ENCODE results near the gene FILIP1.

Gene FILIP1

GRCh38 chr6:75382634-75382900 is 111.0 kb downstream of the FILIP1 start:
- DNase-seq (ENCODE audit: low read depth in 1 of 2, low spot score in 1 of 2): no peak

DNA sequence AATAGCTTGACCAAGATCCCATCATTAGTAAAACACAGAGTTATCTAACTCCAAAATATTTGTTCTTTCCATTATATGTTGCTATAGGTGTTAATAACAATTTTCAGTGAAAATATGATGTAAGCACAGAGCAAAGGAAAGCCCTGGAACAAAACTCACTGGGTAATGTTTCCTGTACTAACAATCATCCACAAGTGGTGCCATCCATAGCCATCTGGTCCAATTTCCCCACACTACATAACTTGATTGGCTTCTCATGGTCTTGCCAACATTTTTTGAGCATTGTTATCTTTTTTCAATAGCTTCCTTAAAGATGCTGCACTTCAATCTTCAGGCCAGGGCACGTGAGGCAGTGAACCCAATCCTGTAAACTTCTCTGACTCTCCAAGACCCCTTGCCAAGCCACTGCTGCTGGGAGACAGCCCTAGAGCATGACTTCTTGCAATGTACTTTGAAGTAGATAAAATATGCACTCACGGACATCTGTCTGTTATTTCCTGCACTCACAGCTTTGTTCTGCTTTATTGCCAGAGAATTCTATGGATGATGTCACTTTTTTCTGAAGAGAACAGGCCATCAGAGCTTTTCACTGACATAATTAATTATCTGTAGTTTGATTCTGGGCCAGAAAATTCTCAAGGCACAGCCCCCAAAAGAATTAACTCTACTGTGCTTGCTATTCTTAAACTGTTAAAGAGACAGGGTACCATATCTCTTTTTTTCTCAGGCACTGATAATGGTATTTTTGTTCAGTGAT is 111.5 kb downstream of the FILIP1 start:
- DNase-seq (ENCODE audit: low read depth in 1 of 2, low spot score in 1 of 2): no peak

- no peak for DNase-seq (ENCODE audit: low read depth in 1 of 2, low spot score in 1 of 2)
Observed at GRCh38 chr6:75379536-75379935, 114.1 kb downstream of the FILIP1 start.

- no peak for DNase-seq (ENCODE audit: low read depth in 1 of 2, low spot score in 1 of 2)
Observed at GRCh38 chr6:75378101-75378500, 115.5 kb downstream of the FILIP1 start.

DNA sequence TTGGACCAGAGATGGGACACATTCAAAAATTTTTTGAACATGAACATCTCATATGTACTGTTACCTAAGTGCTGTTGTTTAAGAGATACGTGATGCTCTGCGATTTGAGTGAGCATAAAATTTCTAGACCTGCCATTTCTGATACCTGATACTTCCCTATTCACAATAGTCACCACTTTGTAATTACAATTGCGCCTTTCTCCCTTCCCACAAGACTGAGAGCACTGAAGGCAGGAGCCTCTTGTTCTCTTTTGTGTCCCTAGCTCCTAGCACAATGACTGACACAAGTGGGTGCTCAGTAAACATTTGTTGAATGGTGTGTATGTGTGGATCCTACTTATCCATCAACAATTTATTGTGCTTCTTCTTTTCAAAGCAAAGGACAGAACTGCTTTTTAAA is 116.2 kb downstream of the FILIP1 start:
- no peak for DNase-seq (ENCODE audit: low read depth in 1 of 2, low spot score in 1 of 2)

DNA sequence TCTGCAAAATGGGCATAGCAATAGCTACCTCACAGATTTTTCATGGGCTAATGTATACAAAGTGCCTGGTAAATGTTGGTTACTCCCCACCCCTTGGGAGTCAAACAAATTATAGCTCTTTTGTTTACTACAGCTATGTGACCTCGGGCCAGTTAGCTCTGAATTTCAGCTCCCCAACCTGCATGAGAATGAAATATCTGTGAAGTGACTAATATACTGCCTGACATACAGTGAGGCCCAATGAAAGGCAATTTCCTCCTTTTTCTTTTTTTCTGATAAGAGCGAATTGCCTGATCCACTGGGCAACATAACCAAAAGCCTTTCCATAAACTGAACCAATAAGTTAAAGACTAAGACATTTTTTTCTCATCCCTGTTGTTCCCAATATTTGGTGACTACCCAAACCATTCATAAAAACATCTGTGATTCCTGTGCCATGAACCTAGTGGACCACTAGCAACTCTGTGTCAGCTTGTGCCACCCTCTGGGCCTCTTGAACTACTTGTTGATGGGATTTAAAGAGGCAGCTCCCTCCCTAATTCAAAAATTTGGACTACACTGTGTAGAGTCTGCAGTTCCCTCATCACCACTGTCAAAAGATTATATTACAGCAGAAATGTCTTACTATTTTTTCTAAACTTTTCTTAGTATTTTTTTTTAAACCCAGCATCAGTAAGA is 117.1 kb downstream of the FILIP1 start:
- no peak for DNase-seq (ENCODE audit: low read depth in 1 of 2, low spot score in 1 of 2)

- DNase-seq (ENCODE audit: low read depth in 1 of 2, low spot score in 1 of 2): no peak
Observed at GRCh38 chr6:75374961-75375400, 118.6 kb downstream of the FILIP1 start.

DNA sequence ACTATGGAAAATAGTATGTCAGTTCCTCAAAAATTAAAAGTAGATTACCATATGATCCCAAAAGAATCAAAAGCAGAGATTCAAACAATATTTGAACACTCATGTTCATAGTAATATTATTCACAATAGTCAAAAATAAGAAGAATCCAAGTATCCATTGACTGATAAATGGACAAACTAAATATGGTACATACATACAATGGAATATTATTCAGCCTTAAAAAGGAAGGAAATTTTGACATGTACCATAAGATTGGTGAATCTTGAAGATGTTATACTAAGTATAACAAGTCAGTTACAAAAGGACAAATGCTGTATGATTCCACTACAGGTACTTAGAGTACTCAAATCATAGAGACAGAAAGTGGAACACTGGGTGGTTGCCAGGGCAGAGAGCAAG is 120.7 kb downstream of the FILIP1 start:
- no peak for DNase-seq (ENCODE audit: low read depth in 1 of 2, low spot score in 1 of 2)

GRCh38 chr6:75370011-75370410 is 123.6 kb downstream of the FILIP1 start:
- DNase-seq (ENCODE audit: low read depth in 1 of 2, low spot score in 1 of 2): no peak

- DNase-seq (ENCODE audit: low read depth in 1 of 2, low spot score in 1 of 2): no peak
Observed at GRCh38 chr6:75368864-75369402, 124.7 kb downstream of the FILIP1 start.

DNA sequence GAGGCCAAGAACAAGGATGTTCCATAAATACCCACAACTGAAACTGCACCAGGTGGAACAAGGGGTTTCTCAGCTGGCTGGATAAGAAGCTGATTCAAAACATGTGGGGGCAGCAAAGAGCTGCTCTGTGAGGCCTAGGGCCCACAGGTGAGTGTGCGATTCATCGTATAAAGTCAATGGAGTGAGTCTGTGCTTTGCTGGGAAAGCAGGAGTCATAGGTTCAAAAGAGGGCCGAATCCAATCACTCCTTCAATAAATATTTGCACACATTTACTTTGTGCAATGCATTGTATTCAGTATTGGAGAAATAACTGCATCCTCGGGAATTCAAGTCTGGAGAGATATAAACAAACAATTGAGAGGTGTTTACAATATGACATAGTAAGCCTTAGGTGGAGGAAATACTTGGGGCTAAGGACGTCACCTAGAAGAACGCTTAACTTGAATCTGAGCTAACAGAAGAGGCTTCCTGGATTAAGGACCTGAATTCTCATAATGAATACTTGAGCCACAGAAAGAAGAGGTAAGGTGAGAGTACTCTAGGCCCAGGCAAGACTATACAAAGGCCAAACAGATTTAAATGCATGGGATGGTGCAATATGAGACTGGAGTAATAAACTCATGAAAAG is 125.3 kb downstream of the FILIP1 start:
- no peak for DNase-seq (ENCODE audit: low read depth in 1 of 2, low spot score in 1 of 2)

DNA sequence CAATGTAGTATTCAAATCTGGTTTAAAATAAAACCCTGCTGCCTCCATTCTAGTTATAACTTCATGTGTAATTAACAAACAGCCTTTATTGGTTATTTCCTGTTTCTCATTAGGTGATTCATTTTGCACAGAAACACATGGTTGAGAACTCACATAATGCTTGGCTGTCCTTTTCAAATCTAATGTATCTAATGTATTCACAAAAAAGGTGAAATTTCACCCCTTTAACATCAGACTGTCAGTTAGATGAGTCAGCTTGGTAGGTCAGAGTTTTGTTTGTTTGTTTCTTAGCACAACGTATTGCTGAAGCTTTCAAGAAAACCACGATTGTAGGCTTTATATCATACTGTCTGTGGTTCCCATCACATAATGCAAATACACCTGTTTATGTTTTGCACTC is 130.3 kb downstream of the FILIP1 start:
- no peak for DNase-seq (ENCODE audit: low read depth in 1 of 2, low spot score in 1 of 2)

- no peak for DNase-seq (ENCODE audit: low read depth in 1 of 2, low spot score in 1 of 2)
Observed at GRCh38 chr6:75353644-75354043, 140.0 kb downstream of the FILIP1 start.

DNA sequence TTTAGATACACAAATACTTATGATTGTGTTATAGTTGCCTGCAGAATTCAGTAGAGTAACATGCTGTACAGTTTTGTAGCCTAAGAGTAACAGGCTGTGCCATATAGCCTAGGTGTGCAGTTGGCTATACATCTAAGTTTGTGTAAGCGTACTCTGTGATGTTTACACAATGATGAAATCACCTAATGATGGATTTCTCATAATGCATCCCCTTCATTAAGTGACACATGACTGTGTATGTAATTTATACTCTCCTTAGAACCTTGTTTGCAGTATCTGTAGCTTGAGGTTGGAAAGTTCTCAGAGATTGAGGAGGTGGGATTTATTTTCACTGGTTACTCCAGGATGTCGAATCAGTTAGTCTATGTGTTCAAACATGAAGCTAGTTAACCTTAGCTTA is 142.0 kb downstream of the FILIP1 start:
- no peak for DNase-seq (ENCODE audit: low read depth in 1 of 2, low spot score in 1 of 2)

DNA sequence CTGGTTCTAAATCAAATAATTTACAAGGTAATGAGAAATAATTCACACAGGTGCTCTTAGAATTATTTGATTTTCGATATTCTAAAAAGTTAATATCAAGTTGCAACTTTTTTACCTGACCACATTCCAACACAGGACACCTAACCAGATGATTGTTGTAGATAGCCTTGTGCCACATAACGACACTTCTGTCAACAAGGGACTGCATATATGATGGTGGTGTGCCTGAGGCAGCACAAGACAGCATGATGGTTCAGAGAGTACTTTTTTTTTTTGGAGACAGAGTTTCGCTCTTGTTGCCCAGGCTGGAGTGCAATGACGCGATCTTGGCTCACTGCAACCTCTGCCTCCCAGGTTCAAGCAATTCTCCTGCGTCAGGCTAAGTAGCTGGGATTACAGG is 142.8 kb downstream of the FILIP1 start:
- DNase-seq (ENCODE audit: low read depth in 1 of 2, low spot score in 1 of 2): no peak

- no peak for DNase-seq (ENCODE audit: low read depth in 1 of 2, low spot score in 1 of 2)
Observed at GRCh38 chr6:75350156-75350555, 143.4 kb downstream of the FILIP1 start.

DNA sequence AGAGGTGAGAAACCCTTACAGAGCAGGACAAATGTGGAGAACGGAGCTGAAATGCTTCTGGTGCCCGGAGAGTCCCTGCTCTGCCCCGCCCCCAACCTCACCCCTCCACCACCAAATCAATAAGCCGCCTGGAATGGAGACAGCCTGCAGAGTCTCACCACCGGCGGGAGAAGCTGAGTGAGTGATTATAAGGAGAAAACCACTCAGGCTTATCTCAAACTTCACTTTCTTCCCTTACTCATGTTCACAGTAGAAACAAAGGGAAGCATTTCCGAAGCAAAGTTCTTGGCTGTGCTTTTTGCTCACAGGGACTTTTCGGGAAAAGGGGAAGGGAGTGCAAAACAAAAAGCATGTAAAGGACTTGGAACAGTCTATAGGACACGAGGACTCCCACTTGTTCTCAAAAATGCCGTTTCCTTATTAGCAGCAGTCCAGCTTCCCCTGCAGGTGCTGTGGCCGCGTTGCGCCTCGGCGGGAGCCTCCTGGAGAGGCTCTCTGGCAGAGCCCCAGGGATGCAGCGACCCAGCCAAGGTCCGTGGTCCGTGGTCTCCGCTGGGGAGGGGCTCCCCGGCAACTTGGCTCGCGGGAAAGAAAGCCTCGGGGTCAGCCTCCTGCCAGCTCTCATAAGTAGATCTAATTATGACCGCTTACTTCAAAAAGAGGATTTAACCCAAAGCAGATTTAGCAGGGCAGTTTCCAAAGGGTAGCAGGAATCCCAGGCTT is 144.2 kb downstream of the FILIP1 start:
- DNase-seq (ENCODE audit: low read depth in 1 of 2, low spot score in 1 of 2): no peak

- DNase-seq (ENCODE audit: low read depth in 1 of 2, low spot score in 1 of 2): no peak
Observed at GRCh38 chr6:75348882-75349261, 144.7 kb downstream of the FILIP1 start.

GRCh38 chr6:75347898-75348610 is 145.5 kb downstream of the FILIP1 start:
- DNase-seq (ENCODE audit: low read depth in 1 of 2, low spot score in 1 of 2): no peak

DNA sequence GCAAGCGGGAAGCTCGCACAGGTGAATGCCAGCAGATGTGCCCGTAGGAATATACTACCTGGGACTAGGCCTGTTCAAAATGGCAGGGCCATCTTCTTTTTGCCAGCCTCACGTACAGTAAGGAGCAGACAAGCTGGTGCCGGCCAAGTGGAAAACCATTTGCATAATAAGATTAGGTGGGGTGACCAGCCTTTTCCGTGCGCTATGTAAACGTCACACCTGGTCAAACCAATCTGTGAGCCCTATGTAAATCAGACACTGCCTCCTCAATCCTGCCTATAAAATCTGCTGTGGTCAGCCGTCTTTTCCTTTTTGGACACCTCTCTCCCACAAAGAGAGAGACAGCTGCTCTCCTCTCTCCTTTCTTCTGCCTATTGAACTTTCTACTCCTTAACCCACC is 148.2 kb downstream of the FILIP1 start:
- no peak for DNase-seq (ENCODE audit: low read depth in 1 of 2, low spot score in 1 of 2)

GRCh38 chr6:75344455-75344854 is 149.1 kb downstream of the FILIP1 start:
- no peak for DNase-seq (ENCODE audit: low read depth in 1 of 2, low spot score in 1 of 2)

Measured in activated T-helper 1 cell treated with anti-CD3 and anti-CD28 coated beads, Interleukin-2, amount 50 U/mL, for 16 hours (primary cell).